Stimulated activated CD8-positive, alpha-beta memory T cell treated with anti-CD3 and anti-CD28 coated beads, Interleukin-12 subunit alpha, Interleukin-12 subunit beta, amount 100 ng/mL, for 4 hours (primary cell): ENCODE results near the gene ZDHHC21.

Source experiments
- DNase-seq: peaks from one replicate; pipeline ENCODE4 v3.0.0-alpha.2; 2020; ENCODE audit warnings: low read depth

ZDHHC21 gene, protein sequence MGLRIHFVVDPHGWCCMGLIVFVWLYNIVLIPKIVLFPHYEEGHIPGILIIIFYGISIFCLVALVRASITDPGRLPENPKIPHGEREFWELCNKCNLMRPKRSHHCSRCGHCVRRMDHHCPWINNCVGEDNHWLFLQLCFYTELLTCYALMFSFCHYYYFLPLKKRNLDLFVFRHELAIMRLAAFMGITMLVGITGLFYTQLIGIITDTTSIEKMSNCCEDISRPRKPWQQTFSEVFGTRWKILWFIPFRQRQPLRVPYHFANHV

GRCh38 chr9:14693251-14693861 is at the start of gene ZDHHC21:
Gene ZDHHC21 (minus strand): TSS chr9:14693432. CDS start chr9:14674340, 19,092 bp downstream.
- peak; percentile 50 for DNase-seq

DNA sequence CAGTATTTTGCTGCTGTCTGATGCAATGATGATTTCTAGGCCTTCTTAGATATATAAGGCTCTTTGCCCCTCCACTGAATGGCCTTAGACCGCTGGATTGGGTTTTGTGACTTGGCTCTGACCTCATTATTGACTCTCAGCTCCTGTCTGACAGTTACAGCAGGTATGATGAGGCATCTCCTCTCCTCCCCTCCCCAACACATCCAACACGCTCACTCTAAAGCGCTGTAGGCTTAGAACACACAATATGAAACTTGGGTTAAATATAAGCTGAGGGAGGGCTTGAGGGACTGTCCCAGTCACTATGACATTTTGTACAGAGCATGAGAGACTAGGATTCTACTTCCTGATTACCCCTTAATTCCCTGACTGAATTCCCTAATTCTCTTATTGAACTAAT is 48.1 kb upstream of the ZDHHC21 start:
- DNase-seq, result no peak

DNA sequence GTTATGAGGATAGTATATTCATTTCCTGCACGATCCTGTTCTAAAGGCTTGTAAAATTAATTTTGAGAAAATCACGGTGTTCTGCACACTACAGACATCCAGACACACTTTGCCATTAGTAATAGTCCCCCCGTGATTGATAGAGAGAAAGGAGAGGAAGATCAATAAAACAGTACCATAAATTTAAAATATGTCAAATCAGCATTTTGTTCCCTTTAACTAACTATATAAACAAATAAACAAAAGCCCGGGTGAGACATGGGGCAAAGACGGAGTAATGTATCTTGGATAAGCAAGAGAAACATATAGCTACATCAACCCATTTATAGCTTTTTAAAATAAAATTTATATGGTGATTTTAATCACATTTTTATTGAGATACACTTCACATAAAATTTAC is 39.9 kb upstream of the ZDHHC21 start:
- DNase-seq, result no peak

GRCh38 chr9:14731294-14731981 is 38.2 kb upstream of the ZDHHC21 start:
- no peak for DNase-seq

DNA sequence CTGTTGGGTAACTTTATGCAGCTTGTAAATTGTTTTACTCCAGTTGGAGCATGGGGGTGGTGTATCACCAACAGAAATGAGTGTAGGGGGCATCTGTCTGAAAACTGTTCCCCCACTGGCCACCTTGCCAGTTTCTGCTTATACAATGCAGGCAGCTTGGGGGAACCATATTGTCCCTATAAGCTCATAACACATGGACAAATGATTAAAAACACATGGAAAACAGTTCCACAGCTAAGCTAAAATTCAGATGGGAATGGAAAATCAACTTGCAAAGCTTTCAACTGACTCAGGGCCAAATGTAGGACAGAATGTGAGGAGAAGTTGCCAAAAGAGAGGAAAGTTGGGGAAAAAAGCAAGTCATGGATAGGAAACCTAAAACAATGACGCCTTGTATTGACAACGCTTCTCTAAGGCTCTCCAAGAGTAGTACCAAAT is 37.2 kb upstream of the ZDHHC21 start:
- no peak for DNase-seq

DNA sequence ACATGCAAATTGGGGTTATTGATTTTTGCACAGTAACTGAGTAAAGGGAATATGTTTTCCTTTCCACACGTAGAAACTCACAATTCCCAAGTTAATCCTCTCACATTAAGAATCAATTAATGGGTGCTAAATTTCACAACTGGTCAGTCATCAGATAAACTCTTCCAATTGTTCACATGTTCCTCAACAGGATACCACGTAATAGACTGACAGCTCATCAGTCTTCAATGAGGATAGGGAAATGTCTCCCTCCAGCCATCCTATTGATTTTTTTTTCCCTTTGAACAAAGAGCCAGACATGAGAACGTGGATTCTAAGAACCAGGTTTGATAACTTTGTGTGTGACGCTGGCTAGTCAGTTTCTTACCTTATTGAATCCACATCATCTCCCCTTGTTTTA is 30.1 kb upstream of the ZDHHC21 start:
- DNase-seq, result no peak

- no peak for DNase-seq
Observed at GRCh38 chr9:14722391-14723035, 29.3 kb upstream of the ZDHHC21 start, which contains the start of gene CER1. Gene CER1 (minus strand): TSS chr9:14722733. CDS start chr9:14722672, 61 bp downstream.

GRCh38 chr9:14719231-14719923 is 26.1 kb upstream of the ZDHHC21 start:
- no peak for DNase-seq

DNA sequence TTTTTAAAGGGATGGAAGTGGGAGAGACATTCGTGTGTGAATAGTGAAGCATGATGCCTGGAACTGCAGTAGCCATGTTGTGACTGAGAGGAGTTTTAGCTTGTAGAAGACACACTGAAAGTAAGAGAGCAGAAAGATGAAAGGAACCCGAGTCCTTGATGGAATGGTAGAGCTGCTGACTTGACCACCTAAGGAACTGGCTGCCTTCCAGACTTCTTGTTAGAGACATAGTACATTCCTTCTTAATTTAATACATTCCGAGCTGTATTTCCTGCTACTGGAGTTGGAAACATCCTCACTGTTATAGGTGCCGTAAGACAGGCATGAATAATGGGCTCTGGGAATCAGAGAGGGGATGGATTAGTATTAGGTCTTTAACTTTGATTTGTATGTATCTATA is 21.9 kb upstream of the ZDHHC21 start:
- no peak for DNase-seq

DNA sequence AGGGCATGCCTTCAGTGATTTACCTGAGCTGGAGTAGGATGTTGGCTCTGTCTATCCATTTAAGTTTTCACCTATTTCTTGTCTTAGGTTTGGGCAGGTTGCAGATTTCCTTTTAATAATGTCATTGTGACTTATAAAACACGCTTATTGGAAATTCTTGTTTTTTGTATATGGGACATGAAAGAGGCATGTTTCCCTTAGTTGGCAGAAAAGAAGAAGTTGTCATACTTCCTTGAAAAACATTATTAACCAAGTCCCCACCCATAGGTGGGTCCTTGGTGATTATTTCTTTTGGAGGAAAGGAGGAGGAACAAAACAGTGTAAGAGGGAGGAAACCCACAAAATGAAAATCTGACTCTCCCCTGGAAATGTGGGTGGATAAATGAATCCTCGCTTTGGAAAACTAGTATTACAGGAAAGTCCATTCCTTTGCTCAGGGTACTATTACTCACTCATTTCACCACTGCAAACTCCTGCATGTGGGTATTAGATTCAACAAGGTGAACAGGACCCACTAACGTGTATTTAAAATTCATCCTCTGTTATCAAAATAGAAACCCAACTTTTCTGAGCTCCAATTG is 20.0 kb upstream of the ZDHHC21 start:
- DNase-seq, result no peak

DNA sequence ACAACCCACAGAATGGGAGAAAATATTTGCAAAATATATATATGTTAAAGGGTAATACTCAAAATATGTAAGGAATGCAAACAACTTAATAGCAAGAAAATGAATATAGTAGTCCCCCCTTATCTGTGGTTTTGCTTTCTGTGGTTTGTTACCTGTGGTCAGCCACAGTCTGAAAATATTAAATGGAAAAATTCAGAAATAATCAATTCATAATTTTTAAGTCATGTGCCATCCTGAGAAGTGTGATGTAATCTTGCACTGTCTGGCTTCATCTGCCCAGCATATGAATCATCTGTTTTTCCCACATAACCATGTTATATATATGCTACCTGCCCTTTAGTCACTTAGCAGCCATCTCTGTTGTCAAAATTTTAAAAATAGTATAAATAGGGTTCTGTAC is 17.6 kb upstream of the ZDHHC21 start:
- no peak for DNase-seq

DNA sequence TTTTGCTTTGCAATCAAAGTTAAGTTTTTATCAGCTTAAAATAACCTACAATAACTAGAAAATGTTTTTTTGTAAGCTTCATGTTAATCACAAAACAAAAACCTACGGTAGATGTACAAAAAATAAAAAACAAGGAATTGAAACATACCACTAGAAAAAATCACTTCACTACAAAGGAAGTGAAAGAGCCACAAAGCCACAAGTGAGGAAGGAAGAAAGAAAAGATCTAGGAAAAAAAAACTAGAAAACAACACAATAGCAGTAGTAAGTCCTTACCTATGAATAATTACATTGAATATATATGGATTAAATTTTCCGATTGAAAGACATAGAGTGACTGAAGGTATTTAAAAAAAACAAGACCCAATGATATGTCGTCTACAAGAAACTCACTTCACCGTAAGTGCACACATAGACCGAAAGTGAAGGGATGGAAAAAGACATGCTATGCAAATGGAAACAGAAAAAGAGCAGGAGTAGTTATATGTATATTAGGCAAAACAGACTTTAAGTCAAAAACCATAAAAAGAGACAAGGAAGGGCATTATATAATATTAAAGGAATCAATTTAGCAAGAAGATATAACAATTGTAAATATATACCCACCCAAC is 13.4 kb upstream of the ZDHHC21 start:
- DNase-seq, result no peak

DNA sequence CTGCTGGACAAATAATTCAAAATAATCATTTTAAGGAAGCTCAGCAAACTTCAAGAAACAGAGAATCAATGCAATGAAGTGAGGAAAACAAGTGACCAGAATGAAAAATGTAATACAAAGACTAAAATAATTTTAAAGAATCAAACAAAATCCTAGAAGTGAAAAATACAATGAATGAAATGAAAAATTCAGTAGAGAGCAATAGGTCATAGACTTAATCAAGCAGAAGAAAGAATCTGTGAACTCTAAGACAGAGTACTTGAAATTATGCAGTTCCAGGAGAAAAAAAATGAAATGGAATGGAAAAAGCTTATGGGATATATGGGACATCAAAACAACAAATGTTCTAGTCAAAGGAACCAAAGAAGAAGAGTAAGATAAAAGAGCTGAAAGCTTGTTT is 11.8 kb upstream of the ZDHHC21 start:
- no peak for DNase-seq

- DNase-seq, result no peak
Observed at GRCh38 chr9:14704281-14704680, 11.0 kb upstream of the ZDHHC21 start.

DNA sequence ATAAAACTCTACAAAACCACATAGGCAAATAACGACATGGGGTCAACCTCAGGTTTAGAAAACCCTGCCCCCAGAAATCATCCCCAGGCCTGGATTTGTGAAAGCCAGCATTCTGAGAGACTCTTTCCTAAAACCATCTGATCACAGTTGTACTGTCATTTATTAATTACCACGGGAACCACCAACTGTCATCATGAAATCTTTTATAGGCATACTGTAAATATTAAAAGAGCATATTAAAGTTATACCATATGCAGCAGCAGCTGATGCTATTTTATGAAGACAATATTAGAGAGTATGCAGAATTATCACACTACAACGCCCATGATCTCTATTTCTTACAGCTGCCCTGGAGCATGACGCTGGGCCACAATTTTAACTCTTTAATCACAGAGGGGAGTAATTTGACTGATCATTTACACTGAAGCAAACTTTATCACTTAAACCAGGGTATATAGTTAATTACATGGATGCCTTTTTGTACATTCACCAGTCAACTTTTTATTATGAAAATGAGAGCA is 9.0 kb upstream of the ZDHHC21 start:
- no peak for DNase-seq

DNA sequence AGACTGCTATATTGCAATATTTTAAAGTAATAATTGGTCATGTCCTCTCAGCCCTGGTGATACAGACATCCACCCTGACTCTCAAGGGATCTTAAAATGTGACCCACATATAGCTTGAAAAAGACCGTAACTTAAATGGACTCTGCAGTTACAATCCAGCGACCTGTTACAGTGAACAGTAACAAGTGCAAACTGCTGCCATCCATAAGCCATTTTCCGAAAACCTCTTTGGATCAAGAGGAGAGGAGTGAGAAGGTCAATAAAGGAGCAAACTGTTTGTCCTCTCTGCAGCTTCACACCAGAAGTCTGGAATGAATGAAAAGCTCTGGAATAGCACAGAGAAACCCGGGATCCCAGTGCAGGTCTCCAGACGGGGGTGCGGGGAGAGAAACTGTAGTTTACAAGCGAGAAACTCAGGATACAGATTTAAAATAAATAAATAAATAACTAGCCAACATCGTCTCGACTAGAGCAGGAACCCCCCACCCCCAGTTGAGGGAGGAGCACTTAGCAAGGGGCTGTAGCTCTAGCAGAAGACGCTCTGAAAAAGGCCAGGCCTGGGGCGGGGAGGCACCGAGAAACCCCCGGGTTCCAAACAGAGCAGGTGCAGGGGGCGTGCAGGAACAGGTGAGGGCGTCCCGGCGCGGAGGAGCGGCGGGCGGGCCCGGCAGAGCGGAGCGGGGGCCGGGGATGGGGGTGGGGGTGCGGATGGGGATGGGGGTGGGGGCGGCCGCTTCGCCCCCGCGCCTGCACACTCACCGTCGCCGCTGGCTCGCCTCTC is 572 bp downstream of the ZDHHC21 start:
- no peak for DNase-seq

- no peak for DNase-seq
Observed at GRCh38 chr9:14690948-14691730, 2.1 kb downstream of the ZDHHC21 start.

- DNase-seq, result no peak
Observed at GRCh38 chr9:14687042-14687719, 6.1 kb downstream of the ZDHHC21 start.

DNA sequence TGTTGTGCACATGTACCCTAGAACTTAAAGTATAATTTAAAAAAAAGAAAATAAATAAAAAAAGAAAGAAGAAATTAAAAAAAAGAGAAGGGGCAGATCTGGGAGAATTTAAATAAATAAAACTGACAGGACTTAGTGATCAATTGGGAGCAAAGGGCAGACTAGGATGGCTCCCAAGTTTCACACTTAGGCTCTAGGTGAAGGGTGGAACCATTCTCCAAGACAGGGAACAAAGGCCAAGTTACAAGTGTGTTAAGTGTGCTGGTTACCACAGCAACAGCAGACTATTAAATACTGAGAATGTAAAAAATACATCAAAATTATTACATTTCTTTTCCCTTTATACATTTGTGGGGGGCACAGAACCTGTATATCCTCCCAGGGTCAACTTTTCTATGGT is 7.1 kb downstream of the ZDHHC21 start:
- DNase-seq, result no peak
